HEK293T (cell line): ENCODE measurements around the gene MPV17L2.

Source experiments
- CTCF ChIA-PET: fragments of 350-600 bp; formaldehyde crosslinking; extraction: SDS; loops from one replicate; lab custom pipeline; 2021; ENCODE audit warnings: antibody characterized with exemption, inconsistent platforms; lab: Yijun Ruan, JAX
- POLR2A ChIA-PET: fragments of 350-600 bp; formaldehyde crosslinking; extraction: SDS; loops from one replicate; lab custom pipeline; 2020; ENCODE audit warnings: antibody characterized with exemption, inconsistent platforms; lab: Yijun Ruan, JAX
- DNase-seq: peaks from one replicate; pipeline ENCODE4 v3.0.0; 2012; ENCODE audit warnings: mixed read lengths; ENCODE audit errors: extremely low spot score
- ARNT ChIP-seq: fragments of 450-650 bp; IDR thresholded peaks from 2 replicates; pipeline ENCODE4 v1.6.1; 2017; ENCODE audit warnings: mild to moderate bottlenecking
- BHLHE40 ChIP-seq: fragments of 450-650 bp; IDR thresholded peaks from 2 replicates; pipeline ENCODE4 v1.6.1; 2016; ENCODE audit warnings: mild to moderate bottlenecking, moderate library complexity, borderline replicate concordance
- CTBP1 ChIP-seq: fragments of 450-650 bp; IDR thresholded peaks from 2 replicates; pipeline ENCODE4 v1.6.1; 2016; ENCODE audit warnings: borderline replicate concordance
- ELF4 ChIP-seq: fragments of 450-650 bp; IDR thresholded peaks from 2 replicates; pipeline ENCODE4 v1.6.1; 2017; ENCODE audit warnings: antibody characterized with exemption
- FOXA1 ChIP-seq: fragments of 450-650 bp; IDR thresholded peaks from 2 replicates; pipeline ENCODE4 v1.6.1; 2016; ENCODE audit warnings: mild to moderate bottlenecking
- FOXK2 ChIP-seq: fragments of 450-650 bp; IDR thresholded peaks from 2 replicates; pipeline ENCODE4 v1.6.1; 2016; ENCODE audit warnings: mild to moderate bottlenecking
- FOXM1 ChIP-seq: fragments of 450-650 bp; IDR thresholded peaks from 2 replicates; pipeline ENCODE4 v1.6.1; 2017; ENCODE audit warnings: mild to moderate bottlenecking, borderline replicate concordance
- HDGF ChIP-seq: fragments of 450-650 bp; IDR thresholded peaks from 2 replicates; pipeline ENCODE4 v1.6.1; 2017; ENCODE audit warnings: antibody characterized with exemption, borderline replicate concordance
- L3MBTL2 ChIP-seq: fragments of 450-650 bp; conservative IDR thresholded peaks from 2 replicates; pipeline ENCODE4 v1.6.1; 2016; ENCODE audit warnings: mild to moderate bottlenecking
- LEF1 ChIP-seq: fragments of 450-650 bp; IDR thresholded peaks from 2 replicates; pipeline ENCODE4 v1.6.1; 2017; ENCODE audit warnings: mild to moderate bottlenecking, borderline replicate concordance
- NFRKB ChIP-seq: fragments of 450-650 bp; IDR thresholded peaks from 2 replicates; pipeline ENCODE4 v1.6.1; 2016; ENCODE audit warnings: mild to moderate bottlenecking, moderate library complexity
- SP1 ChIP-seq: fragments of 450-650 bp; IDR thresholded peaks from 2 replicates; pipeline ENCODE4 v1.6.1; 2017
- SUZ12 ChIP-seq: fragments of 450-650 bp; IDR thresholded peaks from 2 replicates; pipeline ENCODE4 v1.6.1; 2016; ENCODE audit warnings: mild to moderate bottlenecking
- TARDBP ChIP-seq: fragments of 450-650 bp; IDR thresholded peaks from 2 replicates; pipeline ENCODE4 v1.6.1; 2016
- ZNF384 ChIP-seq: fragments of 450-650 bp; IDR thresholded peaks from 2 replicates; pipeline ENCODE4 v1.6.1; 2016
- TF ChIP-seq, protein P1 (sequence below): fragments of 450-650 bp; IDR thresholded peaks from 2 replicates; pipeline ENCODE4 v1.6.1; 2016

The MPV17L2 gene

DNA sequence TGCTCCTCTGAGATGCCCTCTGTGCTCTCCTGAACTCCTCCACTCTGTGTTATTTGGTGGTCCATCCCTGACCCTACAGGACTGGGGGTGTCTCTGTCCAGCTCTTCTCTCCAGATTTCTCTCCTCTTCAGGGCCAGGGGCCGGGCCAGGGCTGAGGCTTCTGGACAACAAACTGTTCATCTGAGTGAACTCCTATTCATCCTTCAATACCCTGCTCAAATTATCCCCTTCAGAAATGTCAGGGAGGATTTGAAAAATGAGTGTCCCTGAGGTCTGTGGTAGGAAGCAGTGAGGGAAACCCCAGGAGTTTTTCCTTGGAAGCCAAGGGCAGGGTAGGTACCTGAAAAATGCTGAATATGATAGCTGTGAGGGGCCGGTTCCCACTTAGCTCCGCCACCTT, 25.6 kb downstream of the MPV17L2 start:
- POLR2A ChIA-PET, result interaction anchor here (1.1 kb wide), 1 partner anchor 63 kb away, joined by 3 read pairs; the partner anchor contains the start of gene JUND
- CTCF ChIA-PET, result no interaction called here
- DNase-seq, result no peak
- TF ChIP-seq NFRKB (no peak), HDGF (no peak), TARDBP (no peak), ELF4 (no peak)

DNA sequence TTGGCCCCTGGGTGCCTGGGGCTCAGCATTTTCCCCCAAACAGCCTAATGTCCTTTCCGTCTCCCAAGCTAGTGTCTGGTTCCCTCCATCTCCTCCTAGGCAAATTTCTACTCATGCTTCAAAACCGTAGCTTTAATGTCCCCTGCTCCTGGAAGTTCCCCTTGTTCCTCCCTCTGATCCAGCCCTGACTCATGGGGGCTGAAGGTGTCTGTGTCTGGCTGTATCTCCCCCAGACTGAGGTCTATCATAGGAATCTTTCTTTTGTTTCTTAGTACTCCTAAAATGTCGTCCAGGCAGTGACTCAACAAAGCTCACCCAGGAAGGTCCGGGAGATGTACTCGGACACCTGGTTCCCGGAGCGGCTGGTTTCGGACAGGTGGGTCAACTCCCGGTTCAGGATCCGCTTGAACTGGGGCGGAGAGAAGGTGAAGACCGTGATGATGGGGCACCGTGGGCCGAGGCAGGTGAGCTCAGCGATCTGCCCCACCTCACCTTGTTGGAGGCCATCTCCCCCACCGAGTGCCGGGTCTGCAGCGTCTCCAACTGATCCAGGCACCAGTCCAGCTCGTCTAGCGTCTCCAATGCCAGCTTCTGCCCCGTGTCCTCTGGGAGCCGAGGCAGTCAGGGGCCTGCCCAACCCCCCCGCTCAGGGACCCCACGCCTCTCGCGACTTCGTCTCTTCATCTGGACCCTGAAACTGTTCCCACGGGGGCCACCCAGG, 27.1 kb downstream of the MPV17L2 start:
- CTCF ChIA-PET, result interaction anchor here (0.5 to 0.8 kb wide), 2 partner anchors 9 to 12 kb away, joined by 3 read pairs; no protein-coding TSS in a partner anchor

DNA sequence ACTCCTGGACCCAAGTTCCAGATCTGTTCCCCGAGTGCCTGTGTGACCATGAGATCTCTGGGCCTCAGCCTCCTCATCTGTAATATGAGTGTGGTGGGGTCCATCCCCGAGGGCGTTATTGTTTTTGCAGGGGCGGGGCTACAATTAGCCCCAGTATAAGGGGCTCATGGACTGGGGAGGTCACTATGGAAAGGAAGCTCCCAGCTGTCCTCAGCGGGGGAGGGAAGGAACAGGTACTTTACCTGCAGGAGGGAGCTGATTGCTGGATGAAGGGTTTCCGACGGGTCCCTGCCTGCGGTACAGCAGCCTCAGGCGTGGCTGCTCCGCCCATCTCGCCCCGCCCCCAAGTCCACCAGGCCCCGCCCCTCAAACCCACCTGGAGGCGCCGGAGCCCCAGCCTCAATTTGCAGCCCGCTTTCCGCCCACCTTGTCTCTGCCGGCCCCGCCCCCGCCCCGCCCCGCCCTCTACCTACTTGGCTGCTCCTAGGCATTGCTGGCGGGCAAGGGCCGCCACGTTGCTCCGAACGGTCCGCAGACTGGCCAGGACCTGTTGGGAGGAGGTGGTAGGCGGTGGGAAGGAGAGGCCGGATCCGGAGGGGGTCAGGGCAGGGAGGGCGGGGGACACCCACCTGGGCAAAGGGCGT, 27.7 kb downstream of the MPV17L2 start:
- ChIA-PET POLR2A (interaction anchor here (1.1 kb wide), 1 partner anchor 102 kb away, joined by 3 read pairs; the partner anchor contains the start of gene LSM4), CTCF (interaction anchor here (0.5 kb wide), 1 partner anchor 8 kb away, joined by 3 read pairs; no protein-coding TSS in a partner anchor)
- TF ChIP-seq FOXA1, result no peak
- TF ChIP-seq L3MBTL2, result no peak
- no peak for TF ChIP-seq ARNT
- no peak for TF ChIP-seq ELF4
- TF ChIP-seq, protein P1, sequence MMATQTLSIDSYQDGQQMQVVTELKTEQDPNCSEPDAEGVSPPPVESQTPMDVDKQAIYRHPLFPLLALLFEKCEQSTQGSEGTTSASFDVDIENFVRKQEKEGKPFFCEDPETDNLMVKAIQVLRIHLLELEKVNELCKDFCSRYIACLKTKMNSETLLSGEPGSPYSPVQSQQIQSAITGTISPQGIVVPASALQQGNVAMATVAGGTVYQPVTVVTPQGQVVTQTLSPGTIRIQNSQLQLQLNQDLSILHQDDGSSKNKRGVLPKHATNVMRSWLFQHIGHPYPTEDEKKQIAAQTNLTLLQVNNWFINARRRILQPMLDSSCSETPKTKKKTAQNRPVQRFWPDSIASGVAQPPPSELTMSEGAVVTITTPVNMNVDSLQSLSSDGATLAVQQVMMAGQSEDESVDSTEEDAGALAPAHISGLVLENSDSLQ, result no peak
- TF ChIP-seq FOXK2, result no peak
- no peak for TF ChIP-seq SUZ12
- no peak for TF ChIP-seq SP1
- TF ChIP-seq BHLHE40, result no peak
- no peak for TF ChIP-seq ZNF384
- no peak for TF ChIP-seq CTBP1
- no peak for TF ChIP-seq FOXM1
- no peak for TF ChIP-seq LEF1
- no peak for TF ChIP-seq TARDBP
- no peak for TF ChIP-seq HDGF
- no peak for TF ChIP-seq NFRKB
- DNase-seq, result peak; percentile 43

More for the DNA sequence above, 27.1 kb downstream of the MPV17L2 start:
- TF ChIP-seq ARNT, result no peak
- no peak for TF ChIP-seq SP1
- TF ChIP-seq, protein P1, result no peak
- no peak for TF ChIP-seq NFRKB
- TF ChIP-seq ZNF384, result no peak
- TF ChIP-seq ELF4, result no peak
- no peak for TF ChIP-seq FOXA1
- no peak for TF ChIP-seq SUZ12
- no peak for TF ChIP-seq CTBP1
- no peak for TF ChIP-seq BHLHE40
- no peak for TF ChIP-seq HDGF
- no peak for TF ChIP-seq FOXM1
- no peak for TF ChIP-seq FOXK2
- TF ChIP-seq L3MBTL2, result no peak
- no peak for DNase-seq
- POLR2A ChIA-PET, result interaction anchor here (1.1 kb wide), 2 partner anchors 61 to 103 kb away, joined by 3 read pairs; partner anchors contain the start of genes JUND and LSM4

DNA sequence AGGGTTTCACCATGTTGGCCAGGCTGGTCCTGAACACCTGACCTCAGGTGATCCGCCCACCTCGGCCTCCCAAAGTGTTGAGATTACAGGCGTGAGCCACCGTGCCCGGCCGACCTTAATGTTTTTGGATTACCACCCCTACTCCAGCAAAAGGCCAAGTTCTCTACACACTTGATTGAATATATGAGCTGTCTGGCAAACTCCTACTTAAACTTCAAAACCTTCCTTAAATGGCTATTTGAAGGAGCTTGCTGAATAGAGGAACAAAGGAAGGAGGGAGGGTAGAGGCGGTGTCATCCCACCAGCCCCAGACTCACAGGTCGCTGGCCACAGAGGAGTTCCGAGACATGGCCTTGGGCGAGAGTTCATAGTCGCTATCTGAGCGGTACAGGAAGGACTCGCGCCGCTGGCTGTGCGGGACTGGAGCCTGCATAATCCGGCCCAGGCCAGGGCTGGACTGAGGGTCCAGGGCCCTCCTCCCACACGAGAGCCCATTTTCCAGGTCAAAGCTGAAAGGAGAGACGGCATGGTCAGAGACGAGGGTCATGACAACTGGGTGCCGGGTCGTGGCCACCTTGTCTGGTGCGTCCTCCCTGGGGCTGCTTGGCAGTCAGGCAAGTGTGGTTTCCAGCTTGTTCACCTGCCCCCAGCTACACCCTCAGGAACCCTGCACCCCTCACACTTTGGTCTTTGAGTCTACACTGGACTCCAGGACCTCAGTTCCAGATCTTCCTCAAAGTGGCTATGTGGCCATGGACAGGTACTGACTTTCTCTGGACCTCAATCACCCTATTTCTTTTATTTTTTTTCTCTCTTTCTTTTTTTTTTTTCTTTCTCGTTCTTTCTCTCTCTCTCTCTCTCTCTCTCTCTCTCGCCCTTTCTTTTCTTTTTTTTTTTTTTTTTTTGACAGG, 29.1 kb downstream of the MPV17L2 start:
- ChIA-PET POLR2A (interaction anchor here (1.0 kb wide), 1 partner anchor 60 kb away, joined by 3 read pairs; no protein-coding TSS in a partner anchor), CTCF (interaction anchor here (1.0 kb wide), 1 partner anchor 17 kb away, joined by 3 read pairs; no protein-coding TSS in a partner anchor)
- TF ChIP-seq SUZ12 (no peak), L3MBTL2 (no peak), TARDBP (no peak), ZNF384 (no peak), FOXK2 (no peak), NFRKB (no peak), FOXA1 (no peak), ELF4 (no peak), SP1 (no peak)

DNA sequence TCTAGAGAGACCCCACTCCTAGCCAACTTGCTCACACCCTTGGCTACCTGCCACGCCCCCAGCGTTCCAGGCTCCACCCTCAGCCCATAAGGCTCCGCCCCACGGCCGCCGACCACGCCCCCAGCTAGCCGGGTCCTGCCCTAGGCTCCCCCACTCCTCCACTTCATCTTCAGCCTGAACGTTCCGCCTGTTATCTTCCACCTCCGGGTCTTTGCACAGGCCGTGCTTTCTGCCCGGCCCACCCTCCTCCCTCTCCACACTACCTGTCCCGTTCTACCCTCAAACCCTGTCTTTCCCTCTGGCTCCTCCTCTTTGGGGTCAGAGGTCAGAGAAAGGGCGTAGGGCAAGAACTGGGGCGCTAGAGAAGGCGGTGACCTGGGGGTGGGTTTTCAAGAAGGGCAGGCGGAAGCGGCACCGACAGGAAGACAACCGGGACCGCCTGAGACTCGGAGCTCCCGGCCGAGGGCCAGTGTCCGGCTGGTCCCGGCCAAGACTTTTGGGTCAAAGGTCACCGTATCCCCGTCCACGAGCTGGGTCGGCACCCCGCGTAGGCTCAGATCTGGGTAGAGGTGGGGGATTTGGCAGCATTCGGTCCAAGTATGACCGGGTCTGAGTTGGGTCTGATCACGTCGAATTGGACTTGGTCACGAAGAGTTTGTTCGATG, 31.0 kb downstream of the MPV17L2 start:
- peak; percentile 91 for DNase-seq
- ChIA-PET POLR2A (interaction anchor here (0.6 to 2.1 kb wide), 14 partner anchors 9 to 195 kb away, joined by 3 to 36 read pairs (median 6); partner anchors contain the start of genes JUND, LSM4, MPV17L2 and PIK3R2), CTCF (interaction anchor here (0.6 to 1.8 kb wide), 10 partner anchors 10 to 162 kb away, joined by 3 to 12 read pairs (median 4); partner anchors contain the start of gene GDF15)
- TF ChIP-seq ELF4 (no peak), ZNF384 (no peak), L3MBTL2 (peak; percentile 33; the same call in 1 of the 2 replicates), FOXA1 (no peak), BHLHE40 (no peak), FOXK2 (no peak)
- TF ChIP-seq, protein P1, result peak; percentile 32; the same call in 1 of the 2 replicates

More for the DNA sequence above, 29.1 kb downstream of the MPV17L2 start:
- DNase-seq, result no peak
